ENCODE measurements around the gene DGKI. TPM values are rescaled to one million over a fixed set of nuclear protein-coding genes. Genes with fewer than 3 reads are reported as not detected.

Gene DGKI
- total RNA-seq, 4 donors from 2014 or later: 45.1 to 71.0 (median 48.7) TPM

GRCh38 chr7:137674551-137675409, 172.0 kb downstream of the DGKI start:
- 83 to 84% methylated on average over 11 of the region's 11 CpGs for WGBS, 2 donors
- no peaks in the 10 kb centered on the region for H3K36me3 ChIP-seq
- H3K4me3 ChIP-seq (replicated peaks in 1 of 3): no peak overlapping the region
- no peaks in the 10 kb centered on the region for H3K4me1 ChIP-seq
- TF ChIP-seq POLR2A (IDR thresholded peaks at IDR 0.05): no peak
- TF ChIP-seq, protein P1, sequence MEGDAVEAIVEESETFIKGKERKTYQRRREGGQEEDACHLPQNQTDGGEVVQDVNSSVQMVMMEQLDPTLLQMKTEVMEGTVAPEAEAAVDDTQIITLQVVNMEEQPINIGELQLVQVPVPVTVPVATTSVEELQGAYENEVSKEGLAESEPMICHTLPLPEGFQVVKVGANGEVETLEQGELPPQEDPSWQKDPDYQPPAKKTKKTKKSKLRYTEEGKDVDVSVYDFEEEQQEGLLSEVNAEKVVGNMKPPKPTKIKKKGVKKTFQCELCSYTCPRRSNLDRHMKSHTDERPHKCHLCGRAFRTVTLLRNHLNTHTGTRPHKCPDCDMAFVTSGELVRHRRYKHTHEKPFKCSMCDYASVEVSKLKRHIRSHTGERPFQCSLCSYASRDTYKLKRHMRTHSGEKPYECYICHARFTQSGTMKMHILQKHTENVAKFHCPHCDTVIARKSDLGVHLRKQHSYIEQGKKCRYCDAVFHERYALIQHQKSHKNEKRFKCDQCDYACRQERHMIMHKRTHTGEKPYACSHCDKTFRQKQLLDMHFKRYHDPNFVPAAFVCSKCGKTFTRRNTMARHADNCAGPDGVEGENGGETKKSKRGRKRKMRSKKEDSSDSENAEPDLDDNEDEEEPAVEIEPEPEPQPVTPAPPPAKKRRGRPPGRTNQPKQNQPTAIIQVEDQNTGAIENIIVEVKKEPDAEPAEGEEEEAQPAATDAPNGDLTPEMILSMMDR (IDR thresholded peaks at IDR 0.05): no peak
- H3K27ac ChIP-seq: no peak overlapping the region
- DNase-seq: no peak
- no peaks in the 10 kb centered on the region for H3K27me3 ChIP-seq
- intact Hi-C loops (cut with DNase I): no loop called here
- H3K9me3 ChIP-seq: no peaks in the 10 kb centered on the region

GRCh38 chr7:137674048-137674447, 172.7 kb downstream of the DGKI start:
- Histone ChIP-seq H3K36me3 (no peaks in the 10 kb centered on the region), H3K27ac (no peak overlapping the region), H3K4me1 (no peaks in the 10 kb centered on the region), H3K27me3 (no peaks in the 10 kb centered on the region), H3K9me3 (no peaks in the 10 kb centered on the region), H3K4me3 (replicated peaks in 1 of 3) (no peak overlapping the region)
- no peak for DNase-seq
- 82 to 85% methylated on average over 3 of the region's 3 CpGs for WGBS, 2 donors
- TF ChIP-seq, protein P1 (IDR thresholded peaks at IDR 0.05): no peak
- TF ChIP-seq POLR2A (IDR thresholded peaks at IDR 0.05): no peak
- intact Hi-C loops (cut with DNase I): no loop called here

GRCh38 chr7:137671920-137672319, 174.9 kb downstream of the DGKI start:
- no peaks in the 10 kb centered on the region for H3K36me3 ChIP-seq
- H3K4me1 ChIP-seq: peaks cover 0 to 5% of the 10 kb centered on the region in 2 donors
- H3K9me3 ChIP-seq: no peaks in the 10 kb centered on the region
- no peaks in the 10 kb centered on the region for H3K27me3 ChIP-seq
- TF ChIP-seq, protein P1 (IDR thresholded peaks at IDR 0.05): no peak
- TF ChIP-seq POLR2A (IDR thresholded peaks at IDR 0.05): no peak
- DNase-seq: no peak
- H3K27ac ChIP-seq: no peak overlapping the region
- intact Hi-C loops (cut with DNase I): no loop called here
- WGBS, 2 donors: 90 to 98% methylated on average over 5 of the region's 5 CpGs
- no peak overlapping the region for H3K4me3 ChIP-seq (replicated peaks in 1 of 3)

- Histone ChIP-seq H3K27ac (no peak overlapping the region), H3K9me3 (no peaks in the 10 kb centered on the region), H3K4me1 (peaks cover 0 to 5% of the 10 kb centered on the region in 2 donors), H3K36me3 (no peaks in the 10 kb centered on the region), H3K27me3 (no peaks in the 10 kb centered on the region), H3K4me3 (replicated peaks in 1 of 3) (no peak overlapping the region)
- TF ChIP-seq, protein P1 (IDR thresholded peaks at IDR 0.05): no peak
- 91 to 92% methylated on average over 7 of the region's 7 CpGs for WGBS, 2 donors
- intact Hi-C loops (cut with DNase I): no loop called here
- DNase-seq: no peak
These were observed 176.3 kb downstream of the DGKI start for GRCh38 chr7:137670222-137671064.

DNA sequence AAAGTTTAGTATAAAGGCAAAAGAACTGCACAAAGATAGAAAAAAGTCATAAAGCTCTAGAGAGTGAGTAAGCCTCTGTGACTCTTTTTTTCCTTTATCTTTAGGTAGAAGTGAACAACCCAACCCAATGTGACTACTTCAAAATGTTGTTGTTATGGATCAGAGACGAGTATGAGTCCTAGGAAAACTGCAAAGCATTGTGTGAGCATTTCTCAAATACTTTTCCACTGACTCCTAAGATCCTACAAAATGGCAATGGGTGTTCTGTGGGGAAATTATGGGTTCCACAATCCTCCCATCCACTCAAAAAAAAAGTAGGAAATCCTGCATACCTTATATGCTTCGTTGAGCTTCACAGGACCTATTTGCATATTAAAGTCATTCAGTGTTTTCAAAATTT, 177.1 kb downstream of the DGKI start:
- H3K4me1 ChIP-seq: peaks cover 0 to 5% of the 10 kb centered on the region in 2 donors
- no peak for DNase-seq
- no peak for TF ChIP-seq POLR2A (IDR thresholded peaks at IDR 0.05)
- TF ChIP-seq, protein P1 (IDR thresholded peaks at IDR 0.05): no peak
- H3K4me3 ChIP-seq (replicated peaks in 1 of 3): no peak overlapping the region
- H3K9me3 ChIP-seq: no peaks in the 10 kb centered on the region
- WGBS, 2 donors: 68 to 76% methylated on average over 2 of the region's 2 CpGs
- H3K36me3 ChIP-seq: no peaks in the 10 kb centered on the region
- H3K27me3 ChIP-seq: no peaks in the 10 kb centered on the region
- H3K27ac ChIP-seq: no peak overlapping the region
- intact Hi-C loops (cut with DNase I): no loop called here

Data from thyroid gland (tissue), 4 donors.